HCT116 (cell line): ENCODE results near the gene SEPTIN5. TPM values are rescaled to one million over a fixed set of nuclear protein-coding genes. Genes with fewer than 3 reads are reported as not detected.

Experiments used
- ATAC-seq: fragments of 200-7000 bp; cut with Tn5 transposase; 2 replicates; pipeline ENCODE4 v1.9.1; 2020; ENCODE audit warnings: mild to moderate bottlenecking, moderate library complexity
- BruUV-seq: library from RNA; stranded (reverse); fragments of 400-500 nt; replicated peaks from 2 replicates; lab custom pipeline; 2021; lab: Mats Ljungman, UMichigan
- CTCF ChIA-PET: fragments of 300-600 bp; sonication (Branson Sonifier 250); formaldehyde crosslinking; loops from one replicate; lab custom pipeline; 2021; ENCODE audit warnings: antibody characterized with exemption; lab: Charles Lee
- POLR2A ChIA-PET: fragments of 300-600, 350-600 bp; sonication (Branson Sonifier 250); formaldehyde crosslinking; loops from one replicate; lab custom pipeline; 2021; ENCODE audit warnings: antibody characterized with exemption; lab: Charles Lee
- RAD21 ChIA-PET, 2 experiments: fragments of 300-600 bp; sonication (Branson Sonifier 250); formaldehyde crosslinking; loops; one replicate each; lab custom pipeline; 2023; ENCODE audit warnings: low total read pairs in 2 of 2; ENCODE audit not compliant: uncharacterized antibody in 2 of 2, unreplicated experiment in 2 of 2, low non-redundant PET in 1 of 2; lab: Charles Lee
- DNase-seq: peaks from one replicate; pipeline ENCODE4 v3.0.0-alpha.2; 2010; ENCODE audit warnings: low read depth, low spot score
- H2AFZ ChIP-seq: fragments of 200-600 bp; shearing (Covaris generic), sonication (generic); 2 replicates; pipeline ENCODE4 v1.6.1; 2017; ENCODE audit warnings: low read depth, mixed run types, mixed read lengths, antibody characterized with exemption, low read length; ENCODE audit not compliant: poor library complexity, severe bottlenecking
- H3K27ac ChIP-seq: 2 replicates; pipeline ENCODE4 v1.5.1; 2012; ENCODE audit warnings: low read depth, low read length
- H3K27me3 ChIP-seq: fragments of 200-600 bp; sonication (generic); 2 replicates; pipeline ENCODE4 v1.6.1; 2016; ENCODE audit warnings: mixed run types, low read length, mixed read lengths; ENCODE audit not compliant: insufficient read depth
- H3K36me3 ChIP-seq, 2 experiments: fragments of 200-500 bp in 1 of 2; fragments of 200-600 bp in 1 of 2; sonication (Bioruptor generic) in 1 of 2; sonication (generic) in 1 of 2; 2 replicates each; pipeline versions ENCODE4 v1.5.1 to v1.6.1; 2014 to 2016; ENCODE audit warnings: low read length in 2 of 2, inconsistent platforms in 1 of 2, mixed read lengths in 1 of 2, mixed run types in 1 of 2; ENCODE audit not compliant: insufficient read depth in 2 of 2, control insufficient read depth in 1 of 2
- H3K4me1 ChIP-seq, 2 experiments: fragments of 200-600 bp in 1 of 2; sonication (generic) in 1 of 2; 2 replicates each; pipeline versions ENCODE4 v1.5.1 to v1.6.1; 2012 to 2017; ENCODE audit warnings: low read length in 2 of 2, inconsistent platforms in 1 of 2, mild to moderate bottlenecking in 1 of 2, mixed read lengths in 1 of 2, mixed run types in 1 of 2, moderate library complexity in 1 of 2; ENCODE audit not compliant: insufficient read depth in 2 of 2, control insufficient read depth in 1 of 2
- H3K4me2 ChIP-seq: fragments of 200-600 bp; sonication (generic); 2 replicates; pipeline ENCODE4 v1.6.1; 2017; ENCODE audit warnings: mixed run types, low read length, mixed read lengths
- H3K4me3 ChIP-seq, 2 experiments: fragments of 200-600 bp in 1 of 2; sonication (generic) in 1 of 2; replicated peaks in 1 of 2; 2 replicates each; pipeline ENCODE4 v1.5.1; 2011 to 2016; ENCODE audit warnings: low read length in 2 of 2, control low read depth in 1 of 2, low read depth in 1 of 2, mild to moderate bottlenecking in 1 of 2, mixed read lengths in 1 of 2, mixed run types in 1 of 2
- H3K79me2 ChIP-seq: fragments of 200-600 bp; sonication (generic); 2 replicates; pipeline ENCODE4 v1.6.1; 2017; ENCODE audit warnings: mild to moderate bottlenecking, mixed run types, low read length, moderate library complexity, mixed read lengths; ENCODE audit not compliant: insufficient read depth
- H3K9ac ChIP-seq: fragments of 200-600 bp; sonication (generic); 2 replicates; pipeline ENCODE4 v1.6.1; 2016; ENCODE audit warnings: low read length, mixed read lengths
- H3K9me2 ChIP-seq: fragments of 200-600 bp; sonication (generic), shearing (Covaris generic); 2 replicates; pipeline ENCODE4 v1.6.1; 2017; ENCODE audit warnings: mixed run types, mild to moderate bottlenecking, moderate library complexity; ENCODE audit not compliant: insufficient read depth
- H3K9me3 ChIP-seq, 2 experiments: fragments of 200-500 bp in 1 of 2; fragments of 200-600 bp in 1 of 2; sonication (Bioruptor generic) in 1 of 2; sonication (generic) in 1 of 2; 2 replicates each; pipeline ENCODE4 v1.6.1; 2014 to 2017; ENCODE audit warnings: low read length in 2 of 2, mixed read lengths in 2 of 2, inconsistent platforms in 1 of 2, low read depth in 1 of 2, mild to moderate bottlenecking in 1 of 2, mixed run types in 1 of 2, moderate library complexity in 1 of 2; ENCODE audit not compliant: control insufficient read depth in 1 of 2, insufficient read depth in 1 of 2
- H4K20me1 ChIP-seq: fragments of 200-600 bp; sonication (generic), shearing (Covaris generic); 2 replicates; pipeline ENCODE4 v1.6.1; 2017; ENCODE audit warnings: mixed run types, mild to moderate bottlenecking, moderate library complexity; ENCODE audit not compliant: insufficient read depth
- EZH2phosphoT487 ChIP-seq: fragments of 200-600 bp; IDR thresholded peaks from 2 replicates; pipeline ENCODE4 v1.6.1; 2018; ENCODE audit warnings: antibody characterized with exemption, borderline replicate concordance
- FOSL1 ChIP-seq: IDR thresholded peaks from 2 replicates; pipeline ENCODE4 v1.6.1; 2012; ENCODE audit warnings: low read depth
- JUND ChIP-seq: IDR thresholded peaks from 2 replicates; pipeline ENCODE4 v1.6.1; 2012
- POLR2A ChIP-seq: IDR thresholded peaks from 2 replicates; pipeline ENCODE4 v1.7.0; 2011; ENCODE audit warnings: borderline replicate concordance; ENCODE audit not compliant: insufficient read depth, insufficient read length; ENCODE audit errors: extremely low read depth
- POLR2AphosphoS5 ChIP-seq: IDR thresholded peaks from 2 replicates; pipeline ENCODE4 v1.6.1; 2011; ENCODE audit warnings: mild to moderate bottlenecking, low read depth, low read length, moderate library complexity
- RAD21 ChIP-seq: IDR thresholded peaks from 2 replicates; pipeline ENCODE4 v1.6.1; 2012; ENCODE audit warnings: low read depth, mild to moderate bottlenecking
- SIN3A ChIP-seq: IDR thresholded peaks from 2 replicates; pipeline ENCODE4 v1.6.1; 2012; ENCODE audit warnings: low read depth
- YY1 ChIP-seq: IDR thresholded peaks from 2 replicates; pipeline ENCODE4 v1.6.1; 2011; ENCODE audit warnings: low read length, low read depth, moderate library complexity, mild to moderate bottlenecking; ENCODE audit not compliant: insufficient replicate concordance; ENCODE audit errors: extremely low read depth
- intact Hi-C: fragments of 100-400 bp; cut with micrococcal nuclease; formaldehyde crosslinking; loops from 2 replicates; pipeline ENCODE4 v1.10.0; 2022
- total RNA-seq: library from RNA; stranded (reverse); gene quantifications from one replicate; pipeline ENCODE4 v1.2.1, GENCODE V29; 2021; ENCODE audit not compliant: unreplicated experiment
- TF ChIP-seq, protein P1 (sequence below): IDR thresholded peaks from 2 replicates; pipeline ENCODE4 v1.6.1; 2012
- TF ChIP-seq, protein P2 (sequence below): IDR thresholded peaks from 2 replicates; pipeline ENCODE4 v1.6.1; 2012
- TF ChIP-seq, protein P3 (sequence below), 3 experiments: fragments of 200-600 bp in 1 of 3; sonication (generic) in 1 of 3; IDR thresholded peaks in 2 of 3; conservative IDR thresholded peaks in 1 of 3; 2 replicates each; pipeline ENCODE4 v1.5.1; 2012 to 2017; ENCODE audit warnings: low read depth in 2 of 3, low read length in 2 of 3, antibody characterized with exemption in 1 of 3, borderline replicate concordance in 1 of 3, control low read depth in 1 of 3, mild to moderate bottlenecking in 1 of 3, mixed read lengths in 1 of 3, mixed run types in 1 of 3, moderate library complexity in 1 of 3; ENCODE audit not compliant: insufficient read depth in 1 of 3

The SEPTIN5 gene
- total RNA-seq, 1 experiment from 2014 or later = 9.0 TPM

DNA sequence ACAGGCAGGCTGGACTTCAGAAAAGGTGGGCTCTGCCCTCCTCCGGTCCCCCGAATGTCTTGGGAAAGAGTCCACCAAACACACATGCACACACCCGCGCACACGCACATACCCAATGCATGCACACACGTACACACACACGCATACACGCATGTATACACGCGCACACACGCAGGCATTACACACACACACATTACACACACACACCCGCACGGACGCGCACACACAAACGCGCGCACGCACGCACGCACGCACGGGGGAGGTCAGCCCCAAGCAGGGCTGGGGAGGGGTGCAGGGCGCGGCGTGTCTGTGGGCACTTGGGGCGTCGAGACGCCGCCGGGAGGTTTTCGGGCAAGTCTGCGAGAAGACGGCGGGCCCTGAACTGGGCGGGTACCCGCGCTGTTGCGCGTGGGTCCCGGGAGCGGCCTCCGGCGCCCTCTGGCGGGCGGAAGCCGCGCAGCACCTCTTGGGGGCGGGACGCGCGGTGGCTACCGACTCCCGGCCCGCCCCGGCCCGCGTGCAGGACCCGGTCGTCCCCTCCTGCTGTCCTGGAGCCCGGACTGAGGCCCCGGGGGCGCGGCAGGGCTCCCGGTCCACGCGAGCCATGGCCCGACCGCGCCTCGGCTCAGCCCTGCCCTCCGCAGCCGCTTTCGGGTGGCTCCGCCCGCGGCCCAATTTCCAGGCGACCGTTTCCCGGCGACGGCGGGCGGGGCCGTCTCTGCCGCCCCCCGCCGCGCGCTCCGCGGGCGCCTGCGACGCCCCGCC, 3.6 kb downstream of the SEPTIN5 start:
- ChIA-PET POLR2A (no interaction called here), CTCF (interaction anchor here (0.7 to 1.6 kb wide), 3 partner anchors 13 to 37 kb away, joined by 3 to 5 read pairs (median 4); no protein-coding TSS in a partner anchor), RAD21 (no interaction called here)
- H3K4me2 ChIP-seq = peak overlapping the region; percentile 73
- H2AFZ ChIP-seq = peak overlapping the region; percentile 61
- no peaks in the 10 kb centered on the region for H3K9me2 ChIP-seq
- intact Hi-C loops = loop anchor here (1.0 to 10.0 kb wide), 3 partner anchors 36 to 423 kb away; partner anchors contain the start of gene CLTCL1
- H3K79me2 ChIP-seq = no peaks in the 10 kb centered on the region
- H3K27ac ChIP-seq = peak overlapping the region; percentile 84; the same call in 1 of the 2 replicates
- H3K4me3 ChIP-seq = peak overlapping the region; percentile 20 to 52
- TF ChIP-seq, protein P1, sequence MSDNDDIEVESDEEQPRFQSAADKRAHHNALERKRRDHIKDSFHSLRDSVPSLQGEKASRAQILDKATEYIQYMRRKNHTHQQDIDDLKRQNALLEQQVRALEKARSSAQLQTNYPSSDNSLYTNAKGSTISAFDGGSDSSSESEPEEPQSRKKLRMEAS = peak; percentile 66
- TF ChIP-seq POLR2AphosphoS5 = peak; percentile 35; the same call in 1 of the 2 replicates
- TF ChIP-seq EZH2phosphoT487 = no peak
- no peak for TF ChIP-seq SIN3A
- TF ChIP-seq, protein P2, sequence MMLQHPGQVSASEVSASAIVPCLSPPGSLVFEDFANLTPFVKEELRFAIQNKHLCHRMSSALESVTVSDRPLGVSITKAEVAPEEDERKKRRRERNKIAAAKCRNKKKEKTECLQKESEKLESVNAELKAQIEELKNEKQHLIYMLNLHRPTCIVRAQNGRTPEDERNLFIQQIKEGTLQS = no peak
- no peak for TF ChIP-seq POLR2A
- TF ChIP-seq RAD21 = peak; percentile 81
- TF ChIP-seq FOSL1 = no peak
- no peak for TF ChIP-seq YY1
- TF ChIP-seq JUND = no peak
- TF ChIP-seq, protein P3, sequence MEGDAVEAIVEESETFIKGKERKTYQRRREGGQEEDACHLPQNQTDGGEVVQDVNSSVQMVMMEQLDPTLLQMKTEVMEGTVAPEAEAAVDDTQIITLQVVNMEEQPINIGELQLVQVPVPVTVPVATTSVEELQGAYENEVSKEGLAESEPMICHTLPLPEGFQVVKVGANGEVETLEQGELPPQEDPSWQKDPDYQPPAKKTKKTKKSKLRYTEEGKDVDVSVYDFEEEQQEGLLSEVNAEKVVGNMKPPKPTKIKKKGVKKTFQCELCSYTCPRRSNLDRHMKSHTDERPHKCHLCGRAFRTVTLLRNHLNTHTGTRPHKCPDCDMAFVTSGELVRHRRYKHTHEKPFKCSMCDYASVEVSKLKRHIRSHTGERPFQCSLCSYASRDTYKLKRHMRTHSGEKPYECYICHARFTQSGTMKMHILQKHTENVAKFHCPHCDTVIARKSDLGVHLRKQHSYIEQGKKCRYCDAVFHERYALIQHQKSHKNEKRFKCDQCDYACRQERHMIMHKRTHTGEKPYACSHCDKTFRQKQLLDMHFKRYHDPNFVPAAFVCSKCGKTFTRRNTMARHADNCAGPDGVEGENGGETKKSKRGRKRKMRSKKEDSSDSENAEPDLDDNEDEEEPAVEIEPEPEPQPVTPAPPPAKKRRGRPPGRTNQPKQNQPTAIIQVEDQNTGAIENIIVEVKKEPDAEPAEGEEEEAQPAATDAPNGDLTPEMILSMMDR (IDR thresholded peaks at IDR 0.05 in 2 of 3, conservative IDR thresholded peaks at IDR 0.05 in 1 of 3; ENCODE audit: borderline replicate concordance in 1 of 3, insufficient read depth in 1 of 3, low read depth in 2 of 3, low read length in 2 of 3) = peak; percentile 55 to 73 (median 61); a peak in 5 of 6 replicates
- peak overlapping the region; percentile 46 for H3K9ac ChIP-seq
- no peaks in the 10 kb centered on the region for H4K20me1 ChIP-seq
- peaks cover 10 to 33% of the 10 kb centered on the region in 2 experiments for H3K4me1 ChIP-seq
- DNase-seq = no peak
- peak; percentile 89 for ATAC-seq
- no peaks in the 10 kb centered on the region for H3K9me3 ChIP-seq
- no peaks in the 10 kb centered on the region; a peak in 1 of 4 replicates for H3K36me3 ChIP-seq
- no peaks in the 10 kb centered on the region for H3K27me3 ChIP-seq
- BruUV-seq = no TSS peak
